Kidney (tissue), 14 donors: Measurements from ENCODE around the gene EEF1G. TPM values are rescaled to one million over a fixed set of nuclear protein-coding genes. Genes with fewer than 3 reads are reported as not detected.

Experiments
- DNase-seq, 5 donors: peaks; one replicate each; pipeline ENCODE4 v3.0.0-alpha.2; 2013 to 2020
- FAIRE-seq: peaks from 2 replicates; lab custom pipeline; 2012; peaks lifted over from hg19 to GRCh38; lab: Jason Lieb, UNC
- H3K27ac ChIP-seq, 2 donors: one replicate each; pipeline ENCODE4 v1.7.0; 2013; ENCODE audit warnings: low read depth in 2 of 2, low read length in 2 of 2, inconsistent platforms in 1 of 2
- H3K27me3 ChIP-seq: one replicate; pipeline ENCODE4 v1.7.1; 2013; ENCODE audit warnings: low read length, inconsistent platforms; ENCODE audit not compliant: control insufficient read depth, insufficient read depth
- H3K36me3 ChIP-seq, 3 donors: one replicate each; pipeline versions ENCODE4 v1.7.0 to v1.7.1; 2013; ENCODE audit warnings: low read length in 3 of 3, control low read depth in 1 of 3, inconsistent platforms in 1 of 3; ENCODE audit not compliant: insufficient read depth in 3 of 3, control insufficient read depth in 2 of 3
- H3K4me1 ChIP-seq, 3 donors: one replicate each; pipeline versions ENCODE4 v1.7.0 to v1.7.1; 2013; ENCODE audit warnings: low read length in 3 of 3, inconsistent platforms in 1 of 3, low read depth in 1 of 3; ENCODE audit not compliant: control insufficient read depth in 2 of 3, insufficient read depth in 2 of 3
- H3K4me3 ChIP-seq, 3 donors: one replicate each; pipeline versions ENCODE4 v1.7.0 to v1.8.1; 2013; ENCODE audit warnings: low read length in 3 of 3, control low read depth in 1 of 3, inconsistent platforms in 1 of 3
- H3K9ac ChIP-seq, 3 donors: one replicate each; pipeline versions ENCODE4 v1.7.0 to v1.7.1; 2013; ENCODE audit warnings: low read length in 3 of 3, control low read depth in 1 of 3, inconsistent platforms in 1 of 3
- H3K9me3 ChIP-seq, 3 donors: one replicate each; pipeline versions ENCODE4 v1.7.0 to v1.7.1; 2013; ENCODE audit warnings: low read length in 3 of 3, control low read depth in 1 of 3, inconsistent platforms in 1 of 3; ENCODE audit not compliant: control insufficient read depth in 2 of 3, insufficient read depth in 1 of 3
- CTCF ChIP-seq: IDR thresholded peaks from 3 replicates; pipeline ENCODE4 v1.5.1; 2012; ENCODE audit warnings: mild to moderate bottlenecking, moderate library complexity, borderline replicate concordance; ENCODE audit not compliant: insufficient read depth; ENCODE audit errors: extremely low read depth
- intact Hi-C: fragments of 100-400 bp; cut with DNase I; formaldehyde crosslinking; loops from one replicate; pipeline ENCODE4 v1.11.1; 2022
- polyA plus RNA-seq: library from polyadenylated mRNA; stranded (reverse); fragments of 350-450 nt; fragmentation: Illumina TruSeq; extraction: RNeasy Lipid Tissue Mini Kit (QIAGEN cat#74804); gene quantifications from one replicate; pipeline ENCODE4 v1.2.3, GENCODE V29; 2014; ENCODE audit warnings: low read depth, low replicate concordance; ENCODE audit not compliant: insufficient read depth
- total RNA-seq: library from RNA; stranded (reverse); fragmentation: NEBNext Ultra II Directional; extraction: Animal tissue kit (Norgen Biotek cat#: 25700); gene quantifications from one replicate; pipeline ENCODE4 v1.2.1, GENCODE V29; 2021
- donor health status: control.
- donor health status: control.
- donor health status: control.
- donor health status: control.
- donor health status: control.
- donor health status: DM: yes; HTN: yes; CAD: no.
- donor health status: Normal renal cell carcinoma (clear cell type).

The EEF1G gene
- total and polyA plus RNA-seq, 2 donors from 2014 or later, result 1,136 to 1,809 TPM

- Histone ChIP-seq H3K27ac (no peak overlapping the region), H3K4me1 (peaks cover 5 to 17% (median 10%) of the 10 kb centered on the region in 3 donors), H3K9me3 (no peaks in the 10 kb centered on the region), H3K4me3 (no peak overlapping the region), H3K9ac (no peak overlapping the region), H3K27me3 (no peaks in the 10 kb centered on the region), H3K36me3 (peaks cover 0 to 11% (median 9%) of the 10 kb centered on the region in 3 donors)
- TF ChIP-seq CTCF, result no peak
- FAIRE-seq, result no peak
- DNase-seq, result peak in 4 of 5 donors; percentile 76 to 86 (median 82)
- intact Hi-C loops, result no loop called here
Measured at GRCh38 chr11:62604460-62605120, 30.9 kb upstream of the EEF1G start.

- DNase-seq, result peak in 1 of 5 donors; percentile 58
- Histone ChIP-seq H3K9me3 (no peaks in the 10 kb centered on the region), H3K4me1 (peaks cover 5 to 18% (median 16%) of the 10 kb centered on the region in 3 donors), H3K36me3 (peaks cover 0 to 11% (median 7%) of the 10 kb centered on the region in 3 donors), H3K27ac (no peak overlapping the region), H3K27me3 (no peaks in the 10 kb centered on the region), H3K9ac (no peak overlapping the region), H3K4me3 (no peak overlapping the region)
- FAIRE-seq, result no peak
- intact Hi-C loops, result no loop called here
- TF ChIP-seq CTCF, result no peak
Measured at GRCh38 chr11:62603776-62604299, 30.1 kb upstream of the EEF1G start.

- H3K36me3 ChIP-seq, result peaks cover under 1 to 17% (median 11%) of the 10 kb centered on the region in 3 donors
- intact Hi-C loops, result no loop called here
- peaks cover 5 to 18% (median 17%) of the 10 kb centered on the region in 3 donors for H3K4me1 ChIP-seq
- DNase-seq (peak in 1 of 5 donors; percentile 77), FAIRE-seq (no peak)
- H3K4me3 ChIP-seq, result peak overlapping the region in 1 of 3 donors; percentile 77
- H3K27ac ChIP-seq, result peak overlapping the region in 1 of 2 donors; percentile 20
- H3K9me3 ChIP-seq, result no peaks in the 10 kb centered on the region
- H3K9ac ChIP-seq, result no peak overlapping the region
- no peak for TF ChIP-seq CTCF
- no peaks in the 10 kb centered on the region for H3K27me3 ChIP-seq
Measured at GRCh38 chr11:62603072-62603408, 29.3 kb upstream of the EEF1G start.
